ENCODE results near the gene RYK.

GRCh38 chr3:134199240-134199639, 51.4 kb downstream of the RYK start:
- no peak for TF ChIP-seq CTCF (IDR thresholded peaks at IDR 0.05)
- TF ChIP-seq POLR2A (IDR thresholded peaks at IDR 0.05): no peak
